Right renal pelvis (tissue), 4 donors: ENCODE measurements around the gene NSD1. TPM values are rescaled to one million over a fixed set of nuclear protein-coding genes. Genes with fewer than 3 reads are reported as not detected.
"Not testable (repeated sequence)": the region's sequence is repeated elsewhere in the genome, so short reads cannot be mapped to it uniquely, and the experiment has no call there.

Experiments
- DNase-seq, 4 donors: peaks; one replicate each; pipeline ENCODE4 v3.0.0-alpha.2; 2013; ENCODE audit warnings: low read depth in 4 of 4, low spot score in 3 of 4, missing footprints in 1 of 4
- polyA plus RNA-seq, 4 donors: library from polyadenylated mRNA; unstranded; fragments of 120-200 nt; gene quantifications; one replicate each; pipeline ENCODE4 v1.2.1, GENCODE V29; 2013; ENCODE audit not compliant: insufficient read length in 4 of 4

NSD1 gene
- polyA plus RNA-seq, 4 donors = 60.5 to 67.0 (median 64.6) TPM

GRCh38 chr5:177225798-177226197 lies 92.2 kb downstream of the NSD1 start:
- DNase-seq = no peak

- DNase-seq = no peak
Observed at GRCh38 chr5:177226860-177227259, 93.3 kb downstream of the NSD1 start.

DNA sequence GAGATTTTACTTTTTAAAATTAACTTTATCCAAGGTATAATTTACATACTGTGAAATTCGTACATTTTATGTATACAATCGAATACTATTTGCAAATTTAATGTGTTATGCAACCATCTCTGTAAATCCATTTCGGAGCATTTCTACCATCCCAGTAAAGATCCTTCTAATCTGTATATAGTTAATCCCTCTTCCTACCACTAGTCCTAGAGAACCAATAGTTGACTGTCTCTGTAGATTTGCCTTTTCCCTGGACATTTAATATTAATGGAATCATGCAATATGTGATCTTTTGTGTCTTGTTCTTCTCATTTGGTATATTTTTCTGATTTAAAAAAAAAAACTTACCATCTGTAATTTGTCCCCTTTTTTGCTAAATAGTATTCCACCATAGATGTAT lies 95.2 kb downstream of the NSD1 start:
- DNase-seq = no peak

GRCh38 chr5:177230660-177231059 lies 97.1 kb downstream of the NSD1 start:
- DNase-seq = no peak

- no peak for DNase-seq
Observed at GRCh38 chr5:177231479-177232250, 98.1 kb downstream of the NSD1 start.

DNA sequence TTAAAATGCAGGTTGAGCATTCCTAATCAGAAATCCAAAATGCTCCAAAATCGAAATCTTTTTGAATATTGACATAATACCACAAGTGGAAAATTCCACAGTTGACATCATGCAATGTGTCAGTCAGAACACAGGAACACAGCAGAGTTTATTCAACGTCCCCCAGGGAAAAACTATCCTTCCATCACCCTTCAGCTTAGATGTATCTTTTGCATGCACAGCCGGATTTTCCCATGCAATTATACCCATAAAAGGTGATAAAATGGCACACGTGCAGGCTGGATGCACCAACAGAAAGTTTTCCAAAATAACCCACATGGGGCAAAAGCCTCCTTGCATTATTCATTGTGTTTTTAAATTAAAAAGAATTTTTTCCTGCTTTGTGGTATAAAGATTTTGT lies 98.8 kb downstream of the NSD1 start:
- no peak for DNase-seq

DNA sequence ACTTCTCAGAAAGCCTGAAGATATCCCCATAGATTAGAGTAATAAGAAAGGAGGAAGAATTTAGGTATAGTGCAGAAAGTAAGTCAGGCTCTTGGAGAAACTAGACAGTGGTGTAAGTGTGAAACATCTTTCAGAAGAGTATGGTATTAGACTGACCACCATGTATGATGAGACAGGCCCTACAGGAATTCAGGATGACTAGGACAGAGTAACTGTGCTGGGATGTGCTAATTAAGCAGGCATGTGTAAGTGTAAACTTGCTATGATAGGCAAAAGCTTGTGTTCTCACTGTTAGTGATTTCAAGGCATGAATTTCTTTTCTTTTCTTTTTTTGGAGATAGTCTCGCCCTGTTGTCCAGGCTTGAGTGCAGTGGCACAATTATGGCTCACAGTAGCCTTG lies 99.2 kb downstream of the NSD1 start:
- DNase-seq = no peak

- DNase-seq = no peak
Observed at GRCh38 chr5:177233206-177233605, 99.6 kb downstream of the NSD1 start.

DNA sequence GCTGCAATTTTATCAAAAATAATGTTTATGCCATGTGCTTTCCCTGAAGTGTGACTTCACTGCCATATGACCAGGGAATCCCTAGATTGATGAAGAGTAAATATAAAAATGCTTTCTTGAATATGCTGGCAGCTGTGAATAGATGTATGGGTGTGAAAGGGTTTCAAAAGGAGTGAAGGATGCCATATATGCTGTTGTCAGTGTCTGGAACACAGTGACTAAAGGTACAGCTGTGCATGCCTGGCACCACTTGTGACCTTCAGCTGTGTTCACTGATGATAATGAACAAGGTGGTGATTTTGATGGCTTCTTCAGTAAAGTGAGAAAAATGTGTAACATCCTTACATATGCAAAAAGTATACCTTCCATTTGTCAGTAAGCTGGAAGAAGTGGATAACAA lies 100.2 kb downstream of the NSD1 start:
- DNase-seq = no peak

- no peak for DNase-seq
Observed at GRCh38 chr5:177234841-177235240, 101.3 kb downstream of the NSD1 start.

DNA sequence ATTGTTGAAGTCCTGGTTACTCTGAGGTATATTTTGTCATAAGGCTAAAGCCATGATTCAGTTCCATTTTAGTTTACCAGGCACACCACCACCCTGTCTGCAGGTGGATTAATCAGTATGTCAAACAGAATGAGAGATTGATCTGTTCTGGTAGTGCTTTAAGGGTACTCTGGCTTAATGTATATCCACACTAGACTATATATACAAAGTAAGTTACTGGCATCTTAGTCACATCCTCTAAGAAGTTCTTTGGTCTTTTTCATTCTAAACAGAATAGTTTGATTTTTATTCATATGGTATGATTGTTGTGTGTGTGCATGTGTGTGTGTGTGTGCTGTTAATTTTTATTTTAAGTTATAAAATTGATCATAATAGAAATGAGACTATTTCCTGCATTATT lies 108.2 kb downstream of the NSD1 start:
- DNase-seq = no peak

- DNase-seq = no peak
Observed at GRCh38 chr5:177242304-177242703, 108.7 kb downstream of the NSD1 start.

GRCh38 chr5:177249761-177250537 lies 116.4 kb downstream of the NSD1 start:
- DNase-seq = no peak

DNA sequence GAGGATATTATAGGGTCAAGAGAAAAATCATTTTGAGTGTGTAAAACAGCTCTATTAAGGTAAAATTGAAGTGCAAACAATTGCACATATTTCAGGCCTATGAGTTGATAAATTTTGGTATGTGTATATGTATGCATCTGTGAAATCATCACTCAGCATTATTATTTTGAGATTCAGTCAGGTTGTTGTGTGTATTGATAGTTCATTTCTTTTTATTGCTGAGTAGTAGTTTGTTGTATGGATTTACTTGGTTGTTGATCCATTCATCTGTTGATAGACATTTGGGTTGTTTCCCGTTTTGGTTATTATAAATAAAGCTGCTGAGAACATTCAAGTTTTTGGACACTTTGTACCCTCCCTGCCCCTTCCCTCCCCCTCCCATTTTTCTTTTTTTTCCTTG lies 119.7 kb downstream of the NSD1 start:
- no peak for DNase-seq

- DNase-seq = no peak
Observed at GRCh38 chr5:177256296-177256695, 122.7 kb downstream of the NSD1 start.

DNA sequence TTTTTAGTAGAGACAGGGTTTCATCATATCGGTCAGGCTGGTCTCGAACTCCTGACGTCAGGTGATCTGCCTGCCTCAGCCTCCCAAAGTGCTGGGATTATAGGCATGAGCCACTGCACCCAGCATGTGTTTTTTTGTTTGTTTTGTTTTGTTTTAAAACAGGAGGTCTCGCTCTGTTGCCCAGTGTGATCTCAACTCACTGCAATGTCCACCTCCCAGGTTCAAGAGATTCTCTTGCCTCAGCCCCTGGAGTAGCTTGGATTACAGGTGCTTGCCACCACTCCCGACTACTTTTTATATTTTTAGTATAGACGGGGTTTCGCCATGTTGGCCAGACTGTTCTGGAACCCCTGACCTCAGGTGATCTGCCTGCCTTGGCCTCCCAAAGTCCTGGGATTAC lies 125.1 kb downstream of the NSD1 start:
- DNase-seq = not testable (repeated sequence)

DNA sequence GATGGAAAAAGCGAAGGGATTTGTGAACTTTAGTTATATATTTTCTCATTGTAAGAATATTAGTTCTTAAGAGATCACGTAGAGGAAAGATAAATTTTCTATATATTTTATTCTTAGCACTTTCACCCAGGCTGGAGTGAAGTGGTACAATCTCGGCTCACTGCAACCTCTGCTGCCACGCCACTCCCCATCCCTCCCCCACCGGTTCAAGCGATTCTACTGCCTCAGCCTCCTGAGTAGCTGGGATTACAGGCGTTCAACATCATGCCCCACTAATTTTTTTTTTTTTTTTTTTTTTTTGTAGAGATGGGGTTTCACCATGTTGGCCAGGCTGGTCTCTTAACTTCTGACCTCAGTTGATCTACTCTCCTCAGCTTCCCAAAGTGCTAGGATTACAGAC lies 127.4 kb downstream of the NSD1 start:
- DNase-seq = no peak

DNA sequence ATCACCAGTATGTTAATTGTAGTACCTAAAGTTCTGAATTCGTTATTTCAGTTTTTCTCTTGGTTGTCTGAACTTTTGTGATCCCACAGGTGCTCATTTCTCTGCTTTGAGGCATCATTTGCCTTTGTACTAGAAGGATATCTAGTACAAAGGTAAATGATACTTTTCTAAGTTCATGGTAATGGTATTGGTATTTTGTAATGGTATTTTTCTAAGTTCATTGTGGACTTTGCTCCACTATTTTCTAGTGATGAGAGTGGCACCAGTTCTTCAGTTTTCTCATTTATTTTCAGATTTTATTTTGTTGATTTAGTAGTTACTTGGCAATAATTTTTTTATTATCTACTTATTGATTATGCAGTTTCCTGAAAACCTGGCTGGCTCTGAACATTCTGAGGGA lies 127.9 kb downstream of the NSD1 start:
- no peak for DNase-seq

GRCh38 chr5:177264178-177264577 lies 130.6 kb downstream of the NSD1 start:
- no peak for DNase-seq

- no peak for DNase-seq
Observed at GRCh38 chr5:177265395-177265794, 131.8 kb downstream of the NSD1 start.

DNA sequence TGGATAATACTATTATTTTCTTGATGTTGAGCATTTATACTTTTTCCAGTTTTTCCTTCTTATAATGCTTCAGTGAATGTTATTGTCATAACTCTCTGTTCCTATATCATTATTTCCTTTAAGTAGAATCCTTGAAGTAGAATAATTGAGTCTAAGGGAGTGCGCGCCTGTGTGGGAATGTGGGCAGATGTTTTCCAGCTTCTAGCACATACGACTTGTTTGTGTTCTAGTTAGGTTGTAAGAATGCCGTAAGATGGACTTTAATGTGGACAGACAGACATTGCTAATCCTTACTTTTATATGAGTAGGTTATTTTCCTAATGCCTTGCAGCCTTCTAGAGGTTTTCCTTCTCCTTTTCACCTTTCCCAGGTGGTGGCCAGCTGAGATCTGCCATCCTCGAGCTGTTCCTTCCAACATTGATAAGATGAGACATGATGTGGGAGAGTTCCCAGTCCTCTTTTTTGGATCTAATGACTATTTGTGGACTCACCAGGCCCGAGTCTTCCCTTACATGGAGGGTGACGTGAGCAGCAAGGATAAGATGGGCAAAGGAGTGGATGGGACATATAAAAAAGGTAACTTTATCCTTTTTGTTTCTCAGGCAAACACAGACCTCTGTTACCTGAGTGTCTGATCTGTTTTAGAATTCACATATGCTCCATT lies 135.8 kb downstream of the NSD1 start:
- no peak for DNase-seq

GRCh38 chr5:177269976-177270375 lies 136.4 kb downstream of the NSD1 start:
- no peak for DNase-seq
